Skin of body (tissue), 3 donors: ENCODE data around the gene CLCN1. TPM values are rescaled to one million over a fixed set of nuclear protein-coding genes. Genes with fewer than 3 reads are reported as not detected.

Experiments used
- DNase-seq: peaks from one replicate; lab custom pipeline; 2025; lab: John Stamatoyannopoulos, UW
- small RNA-seq: library from RNA; depleted of rRNA; stranded (forward); fragments of <200 nt; gene quantifications from one replicate; pipeline ENCODE3, GENCODE V24; 2014; ENCODE audit warnings: low replicate concordance
- total RNA-seq: library from RNA; depleted of rRNA; stranded (reverse); fragments of >200 nt; gene quantifications from one replicate; pipeline ENCODE4 v1.2.3, GENCODE V29; 2014

Gene CLCN1
- total RNA-seq, 1 donor from 2014 or later = 0.20 TPM

DNA sequence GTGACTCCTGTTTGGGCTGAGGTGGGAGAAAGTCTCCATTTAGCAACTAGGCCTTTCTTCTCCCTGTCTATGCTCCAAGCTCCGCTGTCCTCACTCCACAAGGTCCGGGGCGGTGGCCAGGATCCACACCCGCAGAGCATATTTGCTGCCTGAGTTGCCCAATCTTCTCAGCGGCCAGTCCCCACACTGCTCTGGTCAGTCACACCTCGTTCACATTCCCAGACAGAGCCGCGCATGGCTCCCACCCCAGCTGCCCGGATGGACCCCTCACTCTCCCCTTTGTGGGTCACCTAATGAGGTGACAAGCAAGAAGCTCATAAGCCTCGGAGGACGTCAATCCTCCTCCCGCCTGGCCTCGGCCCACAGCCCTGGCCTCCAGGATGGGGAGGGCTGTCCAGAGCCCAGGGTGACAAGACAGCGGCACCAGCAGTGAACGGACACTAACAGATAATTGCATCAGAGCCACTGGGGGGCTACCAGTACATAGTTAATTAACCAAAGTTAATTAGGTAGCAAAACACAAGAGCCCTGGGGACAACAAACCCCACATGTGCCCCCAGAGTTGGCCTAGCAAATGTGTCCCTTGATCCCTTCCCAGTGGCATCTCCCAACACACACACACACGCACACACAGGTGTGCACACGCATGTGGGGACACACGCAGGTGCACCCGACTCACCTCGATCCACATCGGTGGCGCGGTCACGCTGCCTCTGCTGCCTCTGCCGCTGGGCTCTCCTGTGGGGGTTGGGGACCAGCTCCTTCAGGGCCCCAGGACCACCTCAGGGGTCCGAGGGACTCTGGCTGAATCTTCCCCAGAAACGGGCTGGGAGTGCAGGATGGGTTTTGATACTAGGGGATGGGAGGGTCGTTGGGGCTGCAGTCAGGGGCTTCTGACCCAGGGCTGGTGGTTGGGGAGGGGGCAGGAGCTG is 81.0 kb downstream of the CLCN1 start:
- no peak for DNase-seq

DNA sequence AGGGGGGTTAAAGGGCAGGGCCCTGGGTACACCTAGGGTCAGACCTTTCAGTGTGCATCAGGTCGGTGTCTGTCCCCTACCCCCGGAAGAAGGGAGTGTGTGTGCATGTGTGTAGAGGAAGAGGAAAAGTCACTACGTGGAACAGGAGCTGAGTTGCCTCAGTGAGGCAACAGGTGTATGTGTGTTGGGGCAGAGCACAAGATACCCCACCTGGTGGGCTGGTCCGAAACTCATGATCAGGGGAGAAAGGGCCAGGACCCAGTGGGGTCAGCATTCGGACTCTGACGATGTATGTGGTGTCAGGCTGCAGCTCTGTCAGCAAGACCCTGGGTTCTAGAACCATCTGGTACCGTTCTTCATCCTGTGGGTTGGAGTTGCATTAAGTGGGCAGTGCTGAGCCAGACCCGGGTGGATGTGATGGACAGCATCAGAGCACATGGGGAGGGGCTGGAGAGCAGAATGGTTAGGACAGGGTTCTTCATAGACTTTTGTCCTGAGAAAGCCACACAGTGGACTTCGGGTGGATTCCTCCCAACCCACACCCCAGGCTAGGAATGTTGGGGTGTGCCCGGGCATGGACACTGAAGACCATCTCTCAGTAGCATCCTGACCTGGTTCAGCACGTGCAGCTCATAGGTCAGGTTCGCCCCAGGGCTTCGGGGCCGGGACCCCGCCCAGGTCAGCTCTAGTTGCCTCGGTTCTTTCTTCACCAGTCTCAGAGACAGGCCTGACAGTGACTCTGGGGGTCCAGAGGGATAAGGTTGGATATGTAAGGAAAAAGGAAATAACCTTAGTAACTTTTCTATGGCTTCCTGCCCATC is 82.0 kb downstream of the CLCN1 start:
- no peak for DNase-seq

DNA sequence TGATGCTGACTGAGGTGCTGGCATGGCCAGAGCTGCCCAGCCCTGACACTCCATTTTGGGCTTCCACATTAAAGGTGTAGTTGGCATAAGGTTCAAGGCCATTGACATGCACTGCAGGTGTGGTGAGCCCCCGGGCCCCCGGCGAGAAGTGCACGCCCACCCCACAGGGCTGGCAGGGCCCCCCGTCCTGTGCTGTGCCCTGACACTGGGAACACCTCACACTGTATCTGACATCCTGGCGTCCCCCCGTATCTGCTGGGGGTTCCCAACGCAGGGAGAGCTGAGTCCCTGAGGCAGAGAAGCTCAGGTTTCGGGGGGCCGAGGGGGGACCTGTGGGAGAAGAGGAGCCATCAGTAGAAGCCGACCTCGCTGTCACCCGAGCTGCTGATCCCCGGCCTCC is 82.7 kb downstream of the CLCN1 start:
- no peak for DNase-seq

DNA sequence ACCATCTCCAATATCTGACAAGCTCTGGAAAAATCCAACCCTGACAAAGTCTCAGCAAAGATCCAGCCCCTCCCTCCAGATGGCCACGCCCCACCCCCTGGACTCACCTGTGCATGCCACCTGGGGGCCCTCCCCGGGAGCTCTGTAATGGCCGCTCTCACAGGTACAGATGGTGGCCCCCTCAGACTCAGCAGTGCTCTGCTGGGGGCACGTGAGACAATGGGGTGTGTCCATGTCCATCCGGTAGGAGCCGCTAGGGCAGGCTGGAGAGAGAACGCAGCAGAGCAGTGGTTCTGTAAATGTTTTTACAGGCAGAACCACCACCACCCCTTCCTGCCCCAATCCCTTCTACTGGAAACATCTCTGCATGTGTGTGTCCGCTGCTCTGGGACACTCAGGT is 83.2 kb downstream of the CLCN1 start:
- no peak for DNase-seq

DNA sequence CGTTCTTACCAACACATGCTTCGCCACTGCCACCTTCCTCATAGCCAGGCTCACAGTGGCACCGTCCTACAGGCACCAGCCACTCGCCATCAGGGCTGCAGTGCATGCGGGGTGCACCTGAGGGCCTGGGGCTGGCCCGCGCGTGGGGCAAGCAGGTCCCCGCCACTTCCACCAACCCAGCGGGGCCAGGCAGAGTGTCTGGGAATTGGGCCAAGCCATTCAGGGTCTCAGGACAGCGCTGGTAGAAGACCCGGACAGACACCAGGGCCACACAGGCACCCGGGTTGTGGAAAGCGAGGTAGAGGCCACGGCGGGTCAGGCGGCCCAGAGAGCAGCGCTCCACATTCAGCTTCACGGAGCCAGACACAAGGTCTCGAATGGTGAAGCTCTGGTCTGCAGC is 83.7 kb downstream of the CLCN1 start:
- DNase-seq = no peak

DNA sequence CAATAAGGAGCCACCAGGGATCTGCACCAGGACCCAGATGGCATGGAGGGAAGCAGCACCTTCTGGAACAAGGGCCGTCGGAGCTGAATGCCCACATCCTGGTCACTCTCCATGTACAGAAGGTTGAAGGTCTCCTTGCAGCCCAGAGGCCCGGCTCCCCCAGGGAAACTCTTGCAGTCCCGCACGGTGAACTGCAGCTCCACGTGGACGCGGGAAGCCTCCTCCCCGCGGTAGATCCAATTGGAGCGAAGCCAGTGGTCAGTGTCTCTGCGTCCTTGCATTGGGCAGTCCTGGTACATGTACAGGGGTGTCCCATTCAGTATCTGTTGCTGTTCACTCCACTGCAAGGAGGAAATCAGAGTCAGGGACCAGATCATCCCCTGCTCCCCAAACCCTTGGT is 85.4 kb downstream of the CLCN1 start:
- DNase-seq = no peak

Small RNAs within 50 kb of the gene (small RNA-seq; reads per million reads assigned to genes)
- gene MIR6892 (0.17 reads per million), gene RN7SL481P (not detected), gene RN7SL535P (not detected)

Other genes with a start within 250 kb of the CLCN1 start
- not detected for gene PIP, start 184.0 kb upstream of the CLCN1 start, total RNA-seq
- not detected for gene TAS2R39, start 132.7 kb upstream of the CLCN1 start, total RNA-seq
- gene TAS2R40, start 94.1 kb upstream of the CLCN1 start, total RNA-seq = not detected
- 64.1 TPM for gene GSTK1, start 52.7 kb upstream of the CLCN1 start, total RNA-seq
- 1.1 TPM for gene TMEM139, start 31.2 kb upstream of the CLCN1 start, total RNA-seq
- 18.6 TPM for gene CASP2, start 27.8 kb upstream of the CLCN1 start, total RNA-seq
- 0.59 TPM for gene FAM131B, start 46.6 kb downstream of the CLCN1 start, total RNA-seq
- 27.1 TPM for gene ZYX, start 65.2 kb downstream of the CLCN1 start, total RNA-seq
- 16.2 TPM for gene EPHA1, start 92.7 kb downstream of the CLCN1 start, total RNA-seq
- gene TAS2R60, start 127.3 kb downstream of the CLCN1 start, total RNA-seq = not detected
- gene TAS2R41, start 161.8 kb downstream of the CLCN1 start, total RNA-seq = not detected